ENCODE data around the gene TMEM221. TPM values are rescaled to one million over a fixed set of nuclear protein-coding genes. Genes with fewer than 3 reads are reported as not detected.

Gene TMEM221
- total RNA-seq, 1 donor from 2014 or later = 0.49 TPM

DNA sequence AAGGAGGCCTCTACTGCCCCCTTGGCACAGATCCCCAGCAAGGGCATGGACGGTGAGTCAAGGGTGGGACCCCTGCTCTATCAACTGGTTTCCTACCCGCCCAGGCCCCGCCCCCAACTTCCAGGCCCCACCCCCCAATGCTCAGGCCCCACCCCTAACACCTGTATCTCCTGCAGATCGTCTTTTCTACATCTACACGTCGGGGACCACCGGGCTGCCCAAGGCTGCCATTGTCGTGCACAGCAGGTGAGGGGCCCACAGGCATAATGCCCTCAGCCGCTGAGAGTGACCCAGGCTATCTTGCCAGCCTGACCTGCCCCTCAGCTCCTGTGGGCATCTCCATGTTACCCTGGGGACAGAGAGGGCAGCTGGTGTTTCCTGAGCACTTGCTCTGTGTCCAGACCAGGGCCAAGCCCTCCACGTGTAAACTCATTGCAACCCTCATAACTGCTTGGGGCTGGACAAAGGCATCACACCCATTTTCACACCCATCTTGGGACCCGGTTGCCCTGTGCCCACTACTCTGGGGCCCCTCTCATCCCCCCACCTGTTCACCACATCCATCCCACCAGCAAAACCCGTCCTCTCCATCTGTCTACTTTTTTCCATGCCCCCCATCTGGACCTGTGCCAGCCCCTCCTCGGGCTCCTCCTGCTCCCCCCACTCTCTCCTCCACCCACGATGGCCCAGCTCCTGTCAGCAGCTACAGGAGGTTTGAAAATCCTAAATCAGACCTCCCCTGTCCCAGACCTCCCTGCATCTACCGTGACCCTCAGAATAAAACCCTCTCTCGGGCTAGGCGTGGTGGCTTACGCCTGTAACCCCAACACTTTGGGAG lies 39.0 kb upstream of the TMEM221 start:
- intact Hi-C loops (cut with DNase I) = no loop called here

DNA sequence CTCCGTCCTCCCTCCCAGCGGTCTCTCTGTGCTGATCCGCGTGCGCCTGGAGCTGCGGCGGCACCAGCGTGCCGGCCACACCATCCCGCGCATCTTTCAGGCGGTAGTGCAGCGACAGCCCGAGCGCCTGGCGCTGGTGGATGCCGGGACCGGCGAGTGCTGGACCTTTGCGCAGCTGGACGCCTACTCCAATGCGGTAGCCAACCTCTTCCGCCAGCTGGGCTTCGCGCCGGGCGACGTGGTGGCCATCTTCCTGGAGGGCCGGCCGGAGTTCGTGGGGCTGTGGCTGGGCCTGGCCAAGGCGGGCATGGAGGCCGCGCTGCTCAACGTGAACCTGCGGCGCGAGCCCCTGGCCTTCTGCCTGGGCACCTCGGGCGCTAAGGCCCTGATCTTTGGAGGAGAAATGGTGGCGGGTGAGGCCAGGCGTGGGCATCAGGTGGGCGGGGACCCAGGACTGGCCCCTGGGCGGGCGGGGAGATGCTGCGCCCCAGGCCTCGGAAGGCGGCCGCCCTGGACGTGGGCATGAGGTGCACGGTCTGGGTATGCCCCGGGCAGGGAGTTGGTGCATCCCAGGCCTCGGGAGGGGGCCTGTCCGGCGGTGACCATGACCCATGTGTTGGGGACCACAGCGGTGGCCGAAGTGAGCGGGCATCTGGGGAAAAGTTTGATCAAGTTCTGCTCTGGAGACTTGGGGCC lies 38.2 kb upstream of the TMEM221 start:
- Histone ChIP-seq H3K9me3 (no peaks in the 10 kb centered on the region), H3K27me3 (no peaks in the 10 kb centered on the region), H3K4me1 (peaks cover 18% of the 10 kb centered on the region), H3K4me3 (no peak overlapping the region), H3K36me3 (no peaks in the 10 kb centered on the region), H3K27ac (no peak overlapping the region)
- TF ChIP-seq, protein P1, sequence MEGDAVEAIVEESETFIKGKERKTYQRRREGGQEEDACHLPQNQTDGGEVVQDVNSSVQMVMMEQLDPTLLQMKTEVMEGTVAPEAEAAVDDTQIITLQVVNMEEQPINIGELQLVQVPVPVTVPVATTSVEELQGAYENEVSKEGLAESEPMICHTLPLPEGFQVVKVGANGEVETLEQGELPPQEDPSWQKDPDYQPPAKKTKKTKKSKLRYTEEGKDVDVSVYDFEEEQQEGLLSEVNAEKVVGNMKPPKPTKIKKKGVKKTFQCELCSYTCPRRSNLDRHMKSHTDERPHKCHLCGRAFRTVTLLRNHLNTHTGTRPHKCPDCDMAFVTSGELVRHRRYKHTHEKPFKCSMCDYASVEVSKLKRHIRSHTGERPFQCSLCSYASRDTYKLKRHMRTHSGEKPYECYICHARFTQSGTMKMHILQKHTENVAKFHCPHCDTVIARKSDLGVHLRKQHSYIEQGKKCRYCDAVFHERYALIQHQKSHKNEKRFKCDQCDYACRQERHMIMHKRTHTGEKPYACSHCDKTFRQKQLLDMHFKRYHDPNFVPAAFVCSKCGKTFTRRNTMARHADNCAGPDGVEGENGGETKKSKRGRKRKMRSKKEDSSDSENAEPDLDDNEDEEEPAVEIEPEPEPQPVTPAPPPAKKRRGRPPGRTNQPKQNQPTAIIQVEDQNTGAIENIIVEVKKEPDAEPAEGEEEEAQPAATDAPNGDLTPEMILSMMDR (IDR thresholded peaks at IDR 0.05) = no peak
- no peak for TF ChIP-seq POLR2AphosphoS5 (IDR thresholded peaks at IDR 0.05; ENCODE audit: insufficient read depth in 1 of 2, low read depth in 1 of 2)
- no peak for TF ChIP-seq POLR2A (IDR thresholded peaks at IDR 0.05)
- intact Hi-C loops (cut with DNase I) = no loop called here
- DNase-seq (ENCODE audit: extremely low spot score in 2 of 2) = no peak

More for the DNA sequence above, 39.0 kb upstream of the TMEM221 start:
- no peaks in the 10 kb centered on the region for H3K27me3 ChIP-seq
- TF ChIP-seq POLR2AphosphoS5 (IDR thresholded peaks at IDR 0.05; ENCODE audit: insufficient read depth in 1 of 2, low read depth in 1 of 2) (no peak), POLR2A (IDR thresholded peaks at IDR 0.05) (no peak)
- TF ChIP-seq, protein P1 (IDR thresholded peaks at IDR 0.05) = no peak
- H3K4me1 ChIP-seq = peaks cover 15% of the 10 kb centered on the region
- no peak overlapping the region for H3K27ac ChIP-seq
- DNase-seq (ENCODE audit: extremely low spot score in 2 of 2) = no peak
- H3K9me3 ChIP-seq = no peaks in the 10 kb centered on the region
- no peaks in the 10 kb centered on the region for H3K36me3 ChIP-seq
- no peak overlapping the region for H3K4me3 ChIP-seq

DNA sequence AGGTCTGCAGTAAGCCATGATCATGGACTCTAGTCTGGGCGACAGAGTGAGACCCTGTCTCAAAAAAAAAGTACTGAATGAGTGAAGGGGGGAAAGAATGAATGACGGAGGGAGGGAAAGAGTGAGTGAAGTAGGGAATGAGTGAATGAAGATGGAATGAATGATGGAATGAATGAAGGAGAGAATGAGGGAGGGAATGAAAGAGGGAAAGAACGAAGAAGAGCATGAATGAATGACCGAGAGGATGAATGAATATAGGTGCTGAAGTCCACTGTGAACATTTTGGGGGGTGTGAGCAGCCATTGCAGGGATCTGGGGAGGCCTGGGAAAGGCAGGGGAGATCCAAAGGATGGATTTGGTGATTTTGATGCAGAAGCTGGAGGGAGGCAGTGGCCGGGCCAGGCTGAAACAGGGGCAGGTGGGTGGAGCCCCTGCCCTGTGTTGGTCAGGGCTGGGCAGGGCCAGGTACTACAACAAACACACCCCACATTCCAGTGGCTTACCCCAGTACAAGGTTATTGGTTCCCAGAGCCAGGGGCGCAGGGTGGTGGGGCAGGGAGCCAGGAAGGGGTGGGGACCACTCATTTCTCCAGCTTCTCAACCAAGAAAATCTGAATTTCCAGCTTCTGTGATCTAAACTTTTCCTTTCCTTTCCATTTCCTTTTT lies 36.2 kb upstream of the TMEM221 start:
- Histone ChIP-seq H3K4me3 (no peak overlapping the region), H3K4me1 (peaks cover 22% of the 10 kb centered on the region), H3K27ac (no peak overlapping the region), H3K36me3 (no peaks in the 10 kb centered on the region), H3K27me3 (no peaks in the 10 kb centered on the region), H3K9me3 (no peaks in the 10 kb centered on the region)
- intact Hi-C loops (cut with DNase I) = no loop called here
- DNase-seq (ENCODE audit: extremely low spot score in 2 of 2) = no peak
- TF ChIP-seq POLR2AphosphoS5 (IDR thresholded peaks at IDR 0.05; ENCODE audit: insufficient read depth in 1 of 2, low read depth in 1 of 2) (no peak), POLR2A (IDR thresholded peaks at IDR 0.05) (no peak)
- TF ChIP-seq, protein P1 (IDR thresholded peaks at IDR 0.05) = no peak

DNA sequence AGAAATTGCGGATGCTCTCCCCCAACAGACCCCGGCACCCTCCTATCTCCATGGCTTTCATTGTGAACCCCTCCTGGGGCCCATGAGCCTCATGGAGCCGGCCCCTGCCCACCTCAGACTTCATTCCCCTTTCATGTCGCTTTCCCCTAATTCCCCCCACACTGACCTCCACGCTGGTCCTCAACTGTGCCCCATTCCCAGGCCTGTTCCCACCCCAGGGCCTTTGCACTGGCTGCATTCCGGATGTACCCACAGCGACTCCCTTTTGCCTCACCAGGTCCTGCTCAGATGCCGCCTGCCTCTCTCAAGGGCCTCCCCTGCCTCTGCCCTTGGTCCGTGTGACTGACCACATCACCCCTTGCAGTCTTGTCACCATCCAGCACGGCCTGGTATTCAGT lies 35.1 kb upstream of the TMEM221 start:
- Histone ChIP-seq H3K27me3 (no peaks in the 10 kb centered on the region), H3K4me1 (peaks cover 19% of the 10 kb centered on the region), H3K27ac (no peak overlapping the region), H3K9me3 (no peaks in the 10 kb centered on the region), H3K4me3 (no peak overlapping the region), H3K36me3 (no peaks in the 10 kb centered on the region)
- TF ChIP-seq POLR2A (IDR thresholded peaks at IDR 0.05) (no peak), POLR2AphosphoS5 (IDR thresholded peaks at IDR 0.05; ENCODE audit: insufficient read depth in 1 of 2, low read depth in 1 of 2) (no peak)
- TF ChIP-seq, protein P1 (IDR thresholded peaks at IDR 0.05) = no peak
- DNase-seq (ENCODE audit: extremely low spot score in 2 of 2) = no peak
- intact Hi-C loops (cut with DNase I) = no loop called here
